Hindlimb muscle (tissue), 1 donor: ENCODE results near the gene LSM5. TPM values are rescaled to one million over a fixed set of nuclear protein-coding genes. Genes with fewer than 3 reads are reported as not detected.
A peak's percentile ranks its signal among the peaks of the same experiment; 100 is the strongest.

Experiments used
- DNase-seq: peaks from one replicate; pipeline ENCODE4 v3.0.0-alpha.2; 2013
- polyA plus RNA-seq: library from polyadenylated mRNA; unstranded; fragments of 120-200 nt; gene quantifications from one replicate; pipeline ENCODE4 v1.2.1, GENCODE V29; 2013; ENCODE audit not compliant: insufficient read length

The LSM5 gene
- polyA plus RNA-seq, result 47.7 TPM

DNA sequence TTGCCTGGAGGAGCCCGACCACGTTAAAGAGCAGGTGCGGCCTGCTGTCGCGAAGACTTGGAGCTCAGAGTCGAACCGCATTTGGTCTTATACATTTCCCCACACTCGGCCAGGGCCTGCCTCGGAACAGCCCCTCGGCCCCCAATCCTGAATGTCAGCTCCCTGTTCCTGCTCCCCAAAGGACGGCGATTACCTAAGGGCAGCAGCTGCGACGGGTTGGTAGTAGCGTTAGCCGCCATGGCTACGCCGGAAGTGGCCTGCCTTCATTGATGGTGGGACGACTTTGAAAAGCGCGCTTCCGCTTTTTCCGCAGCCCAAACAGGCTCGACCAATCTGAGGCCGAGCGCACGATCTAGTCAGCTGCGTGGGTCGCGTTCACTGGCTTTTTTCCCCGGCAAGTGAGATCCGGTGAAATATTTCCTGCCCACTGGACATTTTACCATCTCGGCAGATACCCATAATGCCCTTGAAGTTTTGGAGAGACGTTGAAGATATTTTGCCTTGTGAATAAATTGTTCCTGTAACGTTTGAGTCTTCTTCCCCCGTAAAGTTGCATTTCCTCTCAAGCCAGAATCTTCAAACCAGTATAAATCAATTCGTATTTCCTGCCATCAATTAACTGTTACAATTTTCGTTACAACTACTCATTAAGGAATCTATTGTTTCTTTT lies at the start of gene LSM5:
TSS of gene LSM5 (minus strand) at position 254 of the 670 bp plus-strand sequence. CDS start at position 239, 15 bp downstream.
- DNase-seq, result peak; percentile 94

DNA sequence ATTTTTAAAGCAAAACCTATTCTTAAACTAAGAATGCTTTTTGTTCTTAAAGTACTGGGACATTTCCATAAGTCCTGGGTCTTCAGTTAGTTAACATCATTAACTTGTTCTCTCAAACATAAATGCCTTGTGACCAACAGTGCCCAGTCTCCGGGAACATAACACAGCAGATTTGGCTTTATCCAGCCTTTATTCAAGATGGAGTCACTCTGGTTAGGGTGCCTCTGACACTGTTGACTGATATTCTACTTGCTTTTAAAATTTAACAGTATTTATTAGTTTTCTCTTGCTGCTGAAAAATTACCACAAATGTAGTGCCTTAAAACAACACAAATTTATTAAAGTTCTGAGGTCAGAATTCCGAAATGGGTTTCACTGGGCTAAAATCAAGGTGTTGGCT lies 49.2 kb upstream of the LSM5 start:
- DNase-seq, result no peak

DNA sequence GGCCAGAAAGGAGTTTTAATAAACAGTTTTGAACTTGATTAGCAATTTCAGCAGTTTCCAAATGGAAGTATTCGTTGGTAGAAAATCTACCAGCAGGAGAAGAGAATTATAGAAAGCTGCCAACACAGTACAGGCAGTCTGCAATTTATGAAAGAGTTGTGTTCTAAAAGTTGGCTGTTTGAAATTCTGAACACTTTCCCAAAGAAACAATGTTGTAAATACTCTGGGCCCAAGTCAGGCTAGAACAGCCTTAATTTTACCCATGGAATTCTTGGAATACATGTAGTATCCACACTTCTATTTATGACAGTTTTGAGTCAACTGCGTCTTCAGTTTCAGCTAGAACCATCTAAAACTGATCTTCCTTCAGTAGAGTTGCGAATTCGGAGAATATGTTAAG lies 47.6 kb upstream of the LSM5 start:
- DNase-seq, result no peak

DNA sequence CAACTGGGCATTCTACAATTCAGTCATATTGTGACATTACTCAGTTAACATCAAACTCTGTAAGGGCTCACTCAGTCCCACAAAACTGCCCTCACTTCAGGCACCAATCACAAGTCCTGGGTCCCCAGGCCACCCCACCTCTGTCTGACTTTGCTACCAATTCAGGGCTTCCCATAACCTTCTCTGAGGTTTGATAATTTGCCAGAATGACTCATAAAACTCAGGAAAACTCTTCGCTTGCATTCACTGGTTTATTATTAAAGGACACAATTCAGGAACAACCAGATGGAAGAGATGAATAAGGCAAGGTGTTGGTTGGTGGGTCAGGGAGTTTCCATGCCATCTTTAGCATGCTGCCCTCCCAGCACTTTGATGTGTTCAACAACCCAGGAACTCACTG lies 46.4 kb upstream of the LSM5 start:
- DNase-seq, result no peak

DNA sequence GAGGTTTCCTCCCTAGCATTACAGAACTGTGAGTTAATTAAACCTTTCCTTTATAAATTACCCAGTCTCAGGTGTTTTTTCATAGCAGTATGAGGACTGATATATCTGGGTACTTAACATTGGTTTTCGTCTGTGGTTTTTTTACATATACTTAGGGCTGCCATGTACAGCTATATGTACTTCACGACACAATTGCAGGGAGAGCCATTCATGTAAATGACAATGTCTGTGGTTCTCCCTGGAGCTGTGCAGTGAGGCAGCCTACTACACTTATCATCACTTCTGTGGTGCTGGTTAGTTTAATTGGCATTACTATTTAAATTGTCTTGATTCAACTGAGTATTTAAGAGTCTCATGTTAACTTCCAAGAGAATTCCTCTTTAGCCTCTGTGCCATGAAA lies 45.8 kb upstream of the LSM5 start:
- DNase-seq, result no peak

DNA sequence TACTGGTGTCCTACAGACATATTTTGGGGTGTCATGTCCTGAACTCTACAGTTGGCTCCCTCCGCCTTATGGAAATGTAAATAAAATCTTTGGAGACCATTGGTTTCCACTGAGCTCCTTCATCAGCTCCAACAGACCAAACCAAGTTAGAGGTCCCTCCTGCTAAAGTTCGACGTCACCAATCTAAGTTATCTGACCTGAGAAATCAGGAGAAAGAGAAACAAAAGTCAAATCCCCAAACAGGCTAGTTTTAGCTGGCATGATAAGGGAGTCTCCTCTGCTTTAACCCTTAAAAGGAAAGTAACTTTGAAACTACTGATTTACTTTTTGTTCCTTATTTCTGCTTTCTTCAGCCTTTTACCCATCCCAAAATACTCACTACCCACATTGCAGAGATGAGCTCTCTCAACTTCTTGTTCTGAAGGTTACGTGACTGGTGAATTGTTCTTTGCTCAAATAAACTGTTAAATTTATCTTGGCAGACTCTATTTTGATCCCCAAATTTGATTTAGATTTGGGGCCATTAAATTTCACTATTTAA lies 45.1 kb upstream of the LSM5 start:
- DNase-seq, result no peak

DNA sequence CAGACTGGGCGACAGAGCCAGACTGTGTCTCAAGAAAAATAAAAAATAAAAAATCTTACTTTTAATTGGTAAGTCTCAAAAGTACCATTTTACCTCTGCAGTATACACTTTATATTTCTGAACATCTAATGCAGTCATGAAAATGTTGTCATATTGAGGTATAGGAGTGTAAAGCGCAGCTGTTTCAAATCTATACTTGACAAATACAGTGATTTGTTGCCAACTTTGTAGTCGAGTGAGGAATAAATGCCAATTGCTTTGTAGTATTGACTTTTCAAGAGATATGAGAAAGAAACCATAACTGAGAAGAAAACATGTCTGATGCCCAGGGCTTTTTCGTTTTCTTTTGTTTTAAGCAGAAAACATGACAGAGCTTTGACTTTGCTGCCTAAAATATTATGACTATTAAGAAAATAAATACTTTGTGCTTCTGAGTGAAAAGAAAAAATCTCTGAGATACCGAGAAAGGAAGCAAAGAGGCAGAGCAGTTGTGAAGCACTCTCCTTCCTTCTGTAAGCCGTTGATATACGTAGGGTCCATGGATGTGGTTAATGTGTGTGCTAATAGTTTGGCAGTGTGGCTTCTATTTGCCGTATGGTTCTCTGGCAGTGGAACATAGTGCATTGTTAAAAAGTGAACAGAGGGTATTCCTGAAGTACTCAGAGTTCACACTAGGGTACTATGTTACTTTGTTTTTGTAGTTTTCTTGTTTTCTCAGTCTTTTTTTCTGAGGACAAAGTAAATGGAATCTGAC lies 43.3 kb upstream of the LSM5 start:
- DNase-seq, result no peak

DNA sequence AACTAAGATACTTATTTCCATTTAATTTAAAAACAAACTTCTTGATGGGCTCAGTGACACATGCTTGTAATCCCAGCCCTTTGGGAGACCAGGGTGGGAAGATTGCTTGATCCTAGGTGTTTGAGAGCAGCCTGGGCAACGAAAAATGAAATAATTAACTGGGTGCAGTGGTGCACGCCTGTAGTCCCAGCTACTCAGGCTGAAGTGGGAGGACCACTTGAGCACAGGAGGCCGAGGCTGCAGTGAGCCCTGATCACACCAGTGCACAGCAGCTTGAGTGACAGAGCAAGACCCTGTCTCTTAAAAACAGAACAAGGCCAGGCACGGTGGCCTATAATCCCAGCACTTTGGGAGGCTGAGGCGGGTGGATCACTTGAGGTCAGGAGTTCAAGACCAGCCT lies 42.5 kb upstream of the LSM5 start:
- no peak for DNase-seq

DNA sequence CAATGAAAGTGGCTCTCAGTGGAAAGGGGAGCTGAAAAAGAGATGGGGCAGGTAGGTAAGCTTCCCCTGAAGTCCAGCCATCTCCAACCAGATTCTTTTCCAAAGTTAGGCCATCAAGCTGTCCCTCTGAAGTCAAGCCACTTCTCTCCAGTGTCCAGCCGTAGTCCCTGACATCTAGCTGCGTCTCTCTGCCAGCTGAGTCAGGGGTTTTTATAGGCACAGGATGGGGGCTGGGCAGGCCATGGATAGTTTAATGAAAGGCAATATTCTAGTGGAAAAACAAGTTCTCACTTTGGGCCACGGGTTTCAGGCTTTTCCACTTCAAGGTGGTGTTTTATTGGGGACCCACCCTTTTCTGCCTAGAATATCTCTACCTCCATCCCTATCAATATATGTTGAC lies 41.9 kb upstream of the LSM5 start:
- no peak for DNase-seq

DNA sequence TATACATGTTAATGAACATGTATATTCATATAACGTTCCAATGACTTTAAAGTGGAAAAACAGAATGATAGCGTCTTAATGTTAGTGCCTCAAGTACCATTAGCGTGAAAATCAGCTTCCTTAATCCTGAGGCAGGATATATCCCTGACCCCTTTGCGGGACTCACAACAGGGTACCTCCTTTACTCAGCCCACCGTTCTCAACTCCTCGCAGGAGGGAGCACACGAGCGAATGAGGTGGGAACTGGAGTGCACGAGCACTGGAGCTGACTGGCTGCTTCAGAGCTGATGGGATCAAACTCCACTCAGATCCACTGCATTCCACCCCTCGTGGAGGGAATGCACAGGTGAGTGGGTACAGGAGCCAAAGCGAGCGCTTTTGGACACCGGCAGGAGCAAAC lies 41.2 kb upstream of the LSM5 start:
- DNase-seq, result no peak

DNA sequence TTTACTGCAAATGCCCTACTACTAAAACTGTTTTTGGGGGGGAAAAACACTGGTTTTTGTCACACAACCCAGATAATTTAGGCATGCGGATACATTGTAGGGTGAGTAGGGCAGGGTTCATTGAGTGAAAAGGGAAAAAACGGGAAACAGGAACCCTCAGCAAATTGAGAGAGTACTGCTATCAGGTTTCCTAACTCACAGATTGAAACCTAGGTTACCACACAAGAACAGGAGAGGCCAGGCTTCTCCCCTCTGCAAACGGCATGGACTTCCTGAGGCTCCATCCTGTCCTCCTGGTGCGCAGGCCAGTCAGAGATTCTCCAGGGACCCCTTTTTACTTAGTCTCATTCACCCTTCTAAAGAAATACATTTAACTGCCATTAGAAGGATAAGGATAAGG lies 35.7 kb upstream of the LSM5 start:
- no peak for DNase-seq

DNA sequence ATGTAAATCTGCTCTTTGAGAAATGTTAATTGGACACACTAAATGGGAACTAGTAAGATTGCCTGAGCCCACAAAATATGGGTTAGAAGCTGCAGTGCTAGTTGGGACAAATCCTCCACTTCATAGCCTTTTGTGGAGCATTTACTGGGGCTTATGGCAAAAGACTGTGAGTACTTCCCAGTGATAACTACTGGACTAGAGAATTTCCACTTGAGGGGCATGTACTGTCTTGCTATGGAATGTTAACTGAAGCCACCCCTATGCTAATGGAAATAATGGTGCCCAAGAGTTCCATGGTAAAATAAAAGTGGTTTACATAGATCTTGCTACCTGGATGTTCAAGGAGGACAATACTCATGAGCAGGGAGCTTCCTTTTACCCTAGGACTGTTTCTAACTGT lies 34.5 kb upstream of the LSM5 start:
- DNase-seq, result no peak

DNA sequence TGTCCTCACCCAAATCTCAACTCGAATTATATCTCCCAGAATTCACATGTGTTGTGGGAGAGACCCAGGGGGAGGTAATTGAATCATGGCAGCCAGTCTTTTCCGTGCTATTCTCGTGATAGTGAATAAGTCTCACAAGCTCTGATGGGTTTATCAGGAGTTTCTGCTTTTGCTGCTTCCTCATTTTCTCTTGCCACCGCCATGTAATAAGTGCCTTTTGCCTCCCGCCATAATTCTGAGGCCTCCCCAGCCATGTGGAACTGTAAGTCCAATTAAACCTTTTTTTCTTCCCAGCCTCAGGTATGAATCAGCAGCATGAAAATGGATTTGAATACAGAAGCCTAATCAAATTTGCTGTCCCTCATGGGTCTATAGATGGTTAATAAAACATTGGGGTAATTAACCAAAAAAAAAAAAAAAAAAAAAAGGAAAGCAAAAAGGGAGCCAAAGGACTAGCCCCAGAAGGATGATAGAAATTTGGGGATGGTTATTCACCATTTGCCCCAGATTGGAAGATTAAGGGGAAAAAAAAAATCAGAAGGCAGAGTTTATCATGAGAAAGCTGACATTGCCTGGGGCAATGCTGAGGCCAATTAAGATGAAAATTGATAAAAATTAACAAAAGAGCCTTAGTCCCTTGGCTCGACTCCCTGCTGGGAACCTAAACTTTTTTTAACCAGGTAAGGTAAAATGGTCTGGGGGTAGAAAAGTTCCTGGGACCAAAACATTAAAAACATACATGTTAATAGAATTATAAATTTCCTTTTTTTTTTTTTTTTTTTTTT lies 32.8 kb upstream of the LSM5 start:
- DNase-seq, result no peak

DNA sequence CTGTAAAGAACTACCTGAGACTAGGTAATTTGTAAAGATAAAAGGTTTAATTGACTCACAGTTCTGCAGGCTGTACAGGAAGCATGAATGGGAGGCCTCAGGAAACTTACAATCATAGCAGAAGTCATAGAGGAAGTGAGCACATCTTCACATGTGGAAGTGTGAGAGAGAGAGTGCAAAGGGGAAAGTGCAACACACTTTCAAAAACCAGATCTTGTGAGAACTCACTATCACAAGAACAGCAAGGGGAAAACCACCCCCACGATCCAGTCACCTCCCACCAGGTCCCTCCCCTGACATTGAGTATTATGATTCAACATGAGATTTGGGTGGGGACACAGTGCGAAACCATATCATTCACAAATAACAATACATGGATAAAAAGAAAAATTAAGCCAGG lies 29.6 kb upstream of the LSM5 start:
- no peak for DNase-seq

DNA sequence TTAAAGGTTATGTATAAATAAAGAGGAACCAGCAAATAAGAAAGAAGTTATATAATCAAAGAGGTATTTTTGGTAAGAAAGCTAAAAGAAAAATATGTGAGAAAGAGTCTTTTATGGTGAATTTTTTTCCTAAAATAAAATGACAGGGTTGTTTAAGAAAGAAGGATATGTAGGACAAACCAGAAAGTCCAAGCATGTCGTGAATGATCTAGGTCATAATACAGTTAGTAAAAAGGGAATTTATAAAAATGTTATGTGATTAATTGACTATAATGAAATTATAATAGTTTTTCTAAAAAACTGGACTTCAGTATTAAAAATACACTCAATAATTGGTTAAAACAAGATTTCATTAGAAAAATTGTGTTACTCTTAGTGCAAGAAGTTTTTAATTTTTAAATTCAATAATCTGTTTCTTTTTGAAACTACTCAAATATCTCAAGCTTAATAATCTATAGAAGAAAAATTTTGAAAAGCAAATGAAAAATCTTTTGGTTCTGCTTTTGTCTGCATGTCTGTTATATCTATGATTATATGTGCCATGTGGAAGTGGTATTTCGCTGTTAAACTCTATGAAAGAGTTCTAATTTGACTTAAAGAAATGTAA lies 28.5 kb upstream of the LSM5 start:
- DNase-seq, result no peak

DNA sequence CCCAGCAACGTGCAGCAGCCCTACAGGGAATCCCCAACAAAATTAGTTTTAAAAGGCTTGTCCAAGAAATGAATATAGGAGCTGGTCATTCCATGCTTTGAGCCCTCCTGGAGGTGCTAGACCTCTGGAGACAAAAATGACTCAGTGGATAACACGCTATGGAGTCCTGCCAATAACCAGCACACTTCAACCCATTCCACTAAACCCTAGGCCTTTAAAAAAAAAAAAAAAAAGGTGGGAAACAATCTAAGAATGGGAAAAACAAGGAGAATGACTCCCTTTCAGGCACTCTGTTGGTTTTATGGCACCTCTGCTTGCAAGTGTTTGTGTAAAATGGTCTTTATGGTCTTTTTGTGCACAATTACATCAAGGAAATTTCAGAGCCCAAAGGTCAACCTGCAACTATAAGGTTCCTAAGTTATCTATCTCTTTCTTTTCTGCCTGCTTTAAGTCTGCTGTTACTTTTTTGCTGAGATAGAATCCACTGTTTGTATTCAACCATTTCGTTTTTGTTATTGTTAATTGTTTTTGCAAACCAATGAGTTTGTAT lies 26.4 kb upstream of the LSM5 start:
- DNase-seq, result no peak

DNA sequence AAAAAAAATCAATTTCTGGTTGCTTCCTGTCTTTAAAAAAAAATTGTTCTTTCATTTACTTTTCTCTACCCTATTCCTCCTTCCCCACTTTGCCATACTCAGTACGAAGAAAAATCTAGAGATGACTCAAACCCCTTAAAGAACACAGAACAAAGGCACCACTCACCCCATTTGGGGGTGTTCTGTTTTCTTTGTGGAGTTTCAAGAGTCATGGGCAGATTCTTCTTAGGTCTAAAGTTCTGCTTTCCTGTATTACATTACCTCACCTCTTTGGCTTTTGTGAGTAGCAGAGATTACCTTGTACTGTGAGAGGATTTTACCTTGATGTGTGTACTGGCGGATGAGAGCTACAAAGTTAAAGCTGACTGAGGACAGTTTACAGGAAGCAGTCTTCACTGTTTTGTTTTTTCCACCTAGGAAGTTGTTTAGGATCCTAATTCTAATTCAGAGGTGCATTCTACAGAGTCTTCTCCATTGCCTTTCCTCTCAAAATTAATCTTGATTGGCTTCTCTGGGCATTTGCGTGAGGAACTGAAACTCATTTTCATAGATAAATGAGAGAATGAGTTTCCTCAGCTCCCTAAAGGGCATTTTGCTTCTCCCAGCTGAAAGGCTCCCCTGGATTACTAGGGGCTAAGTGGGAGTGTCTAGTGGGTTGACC lies 25.8 kb upstream of the LSM5 start:
- DNase-seq, result no peak

DNA sequence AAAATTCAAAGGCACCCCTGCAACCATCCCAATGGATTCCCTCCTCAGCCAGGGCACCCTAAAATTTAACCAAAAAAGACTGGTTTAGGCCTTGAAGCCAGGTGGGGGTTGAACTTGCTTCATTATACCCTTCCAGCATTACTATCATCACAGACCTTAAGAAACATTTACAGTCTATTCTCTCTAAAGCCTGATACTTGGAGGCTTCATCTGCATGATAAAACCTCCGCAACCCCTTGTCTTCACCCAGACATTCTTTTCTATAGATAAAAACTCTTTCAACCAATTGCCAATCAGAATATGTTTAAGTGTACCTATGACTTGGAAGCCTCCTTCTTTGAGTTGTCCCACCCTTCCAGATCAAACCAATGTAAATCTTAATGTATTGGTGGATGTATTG lies 23.0 kb upstream of the LSM5 start:
- no peak for DNase-seq

DNA sequence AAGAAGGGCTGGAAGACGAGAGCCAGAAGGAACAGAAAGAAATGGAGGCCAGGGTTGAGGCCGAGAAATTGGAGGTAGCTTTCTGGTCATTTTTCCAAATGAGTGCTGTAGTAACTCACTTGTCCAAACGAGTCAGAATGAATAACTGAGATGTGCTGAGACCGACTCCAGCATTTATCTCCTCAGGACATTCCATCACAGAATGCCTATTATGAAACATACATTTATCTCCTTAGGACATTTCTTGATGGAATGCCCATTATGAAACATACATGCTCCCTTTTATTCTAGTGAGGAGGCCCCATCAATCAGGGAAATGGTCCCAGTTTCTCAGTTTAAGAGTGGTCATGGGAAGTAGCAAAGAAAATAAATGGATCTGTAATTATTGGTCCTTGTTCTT lies 21.6 kb upstream of the LSM5 start:
- no peak for DNase-seq

DNA sequence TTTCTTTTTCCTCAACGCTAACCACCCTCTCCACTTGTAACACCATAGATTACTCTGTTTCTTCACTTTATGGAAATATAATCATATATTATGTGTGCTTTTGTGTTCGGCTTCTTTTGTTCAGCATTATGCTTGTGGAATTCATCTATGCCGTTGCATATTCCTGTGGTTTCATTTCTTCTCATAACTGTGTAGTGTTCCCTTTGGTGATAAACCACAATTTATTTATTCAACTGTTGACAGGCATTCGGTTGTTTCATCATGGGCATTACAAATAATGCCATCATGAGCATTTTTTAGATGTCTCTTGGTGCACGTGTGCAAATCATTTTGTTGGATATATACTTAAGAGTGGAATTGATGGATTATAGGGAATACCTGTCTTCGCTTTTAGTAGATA lies 17.2 kb upstream of the LSM5 start:
- DNase-seq, result no peak

DNA sequence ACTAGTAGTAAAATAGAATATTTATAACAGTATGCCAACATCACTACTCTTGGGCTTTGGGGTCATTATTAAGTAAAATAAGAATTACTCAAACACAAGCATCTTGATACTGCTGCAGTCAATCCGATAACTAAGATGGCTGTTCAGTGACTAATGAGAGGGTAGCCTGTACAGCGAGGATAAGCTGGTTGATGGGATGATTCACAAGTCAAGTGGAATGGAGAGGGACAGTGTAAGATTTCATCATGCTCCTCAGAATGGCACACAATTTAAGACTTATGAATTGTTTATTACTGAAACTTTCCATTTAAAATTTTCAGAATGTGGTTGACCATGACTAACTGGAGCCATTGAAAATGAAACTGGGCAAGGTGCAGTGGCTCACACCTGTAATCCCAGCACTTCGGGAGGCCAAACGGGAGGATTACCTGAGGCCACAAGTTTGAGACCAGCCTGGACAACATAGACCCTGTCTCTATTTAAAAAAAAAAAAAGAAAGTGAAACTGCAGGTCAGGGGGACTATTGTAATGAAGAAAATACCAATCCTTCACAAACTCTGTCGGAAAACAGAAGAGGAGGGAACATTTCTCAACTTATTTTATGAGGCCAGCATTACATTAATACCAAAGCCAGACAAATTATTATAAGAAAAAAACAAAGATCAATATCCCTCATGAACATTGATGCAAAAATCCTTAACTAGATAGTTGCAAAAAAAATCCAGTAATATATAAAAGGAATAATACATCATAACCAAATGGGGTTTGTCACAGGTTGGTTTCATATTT lies 16.3 kb upstream of the LSM5 start:
- DNase-seq, result no peak
